NCI-H2081 (cell line): ENCODE data around the gene STRIP2.
"Not testable (repeated sequence)": the region's sequence is repeated elsewhere in the genome, so short reads cannot be mapped to it uniquely, and the experiment has no call there.

Experiments used
- DNase-seq, 2 experiments: peaks; one replicate each; lab custom pipeline; 2025; lab: John Stamatoyannopoulos, UW

Gene STRIP2

GRCh38 chr7:129423700-129424410, 10.4 kb upstream of the STRIP2 start:
- no peak for DNase-seq

- DNase-seq = no peak
Measured at GRCh38 chr7:129426482-129426881, 7.8 kb upstream of the STRIP2 start.

DNA sequence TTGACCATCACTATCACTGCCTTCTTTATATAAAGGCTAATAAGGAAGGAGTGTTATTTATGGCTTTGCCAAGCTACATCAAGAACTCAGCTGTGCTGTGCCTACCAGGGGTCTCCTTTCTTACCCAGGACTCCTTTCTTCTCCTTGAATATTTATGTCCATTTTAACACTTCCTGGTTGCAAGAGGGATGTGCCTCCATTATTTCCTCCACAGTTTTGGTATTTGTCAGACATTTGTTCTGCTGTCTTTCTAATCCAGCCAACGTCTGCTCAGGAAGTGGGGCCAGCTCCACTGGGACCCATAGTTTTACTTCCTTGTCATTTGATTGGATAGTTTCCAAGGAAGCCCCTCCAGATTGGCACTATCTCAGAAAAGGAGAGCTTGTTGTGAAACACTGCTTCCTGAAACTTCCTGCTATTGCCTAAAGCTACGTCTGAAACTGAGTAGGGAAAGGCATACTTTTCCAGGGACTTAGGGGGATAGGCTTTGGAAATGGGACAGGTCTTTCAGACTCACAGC, 6.6 kb upstream of the STRIP2 start:
- DNase-seq = no peak

DNA sequence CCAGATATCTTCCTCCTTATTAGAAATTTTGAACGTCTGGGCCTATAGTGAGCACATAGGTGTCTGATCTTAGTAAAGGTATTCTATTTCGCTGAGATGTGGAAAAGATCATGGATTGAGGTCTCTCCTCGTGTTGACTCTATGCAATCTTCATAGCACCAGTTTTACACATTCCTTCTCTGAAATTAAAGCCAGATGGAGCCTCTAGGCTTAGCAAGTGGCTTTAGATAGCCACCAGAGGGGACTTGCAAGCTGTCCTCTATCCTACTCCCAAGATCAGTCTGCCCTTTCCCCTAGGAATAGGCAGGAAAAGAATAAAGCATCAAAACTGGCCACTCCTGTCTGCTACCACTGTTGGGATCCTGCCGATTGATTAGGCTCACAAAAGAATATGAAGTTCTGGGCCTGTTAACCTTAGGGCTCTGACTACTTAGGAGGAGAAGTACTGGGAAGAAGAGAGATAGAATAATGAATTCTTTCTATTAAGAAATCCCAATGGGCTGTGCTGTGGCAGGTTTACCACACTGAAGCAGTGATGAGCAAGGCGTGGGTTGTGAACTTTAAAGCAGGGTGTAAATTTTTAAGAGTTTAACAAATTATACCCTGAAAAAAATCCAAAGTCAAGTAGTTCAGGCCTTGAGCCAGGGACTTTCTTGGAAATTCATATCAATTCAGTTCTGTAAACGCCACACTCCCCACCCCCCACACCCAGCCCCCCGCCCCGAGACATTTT, 2.2 kb upstream of the STRIP2 start:
- no peak for DNase-seq

- DNase-seq = peak in 1 of 2 experiments; percentile 28
Measured at GRCh38 chr7:129434675-129435318, 565 bp downstream of the STRIP2 start.

GRCh38 chr7:129435414-129435829, 1.2 kb downstream of the STRIP2 start:
- no peak for DNase-seq

DNA sequence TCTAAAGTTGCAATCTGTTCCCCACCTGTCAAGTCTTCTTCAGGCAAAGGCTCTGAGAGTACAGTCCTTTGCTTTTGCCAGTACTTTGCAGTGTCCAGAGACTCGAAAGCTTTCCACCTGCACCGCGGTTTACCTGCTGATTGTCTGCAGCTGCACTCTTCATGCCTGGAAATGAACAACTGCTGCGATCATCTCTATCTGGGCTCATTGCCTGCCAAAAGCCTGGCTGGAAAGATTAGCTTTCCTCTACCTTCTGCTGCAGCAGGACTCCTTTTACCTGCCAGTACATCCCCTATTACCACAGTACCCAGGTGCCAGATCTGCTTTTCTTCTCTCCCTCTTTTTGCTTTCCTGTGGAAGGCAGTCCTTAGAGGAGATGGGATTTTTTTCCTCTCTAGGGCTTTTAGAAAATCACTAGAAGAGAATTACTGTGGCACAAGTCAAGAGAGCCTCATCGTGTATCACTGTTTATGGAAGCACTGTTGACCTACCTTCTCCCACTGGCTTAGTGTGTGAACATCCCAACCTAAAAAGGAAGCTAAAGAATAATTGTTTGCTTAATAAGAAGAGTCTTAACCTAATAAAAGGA, 2.2 kb downstream of the STRIP2 start:
- DNase-seq = peak in 1 of 2 experiments; percentile 76

- no peak for DNase-seq
Measured at GRCh38 chr7:129437190-129437589, 3.0 kb downstream of the STRIP2 start.

DNA sequence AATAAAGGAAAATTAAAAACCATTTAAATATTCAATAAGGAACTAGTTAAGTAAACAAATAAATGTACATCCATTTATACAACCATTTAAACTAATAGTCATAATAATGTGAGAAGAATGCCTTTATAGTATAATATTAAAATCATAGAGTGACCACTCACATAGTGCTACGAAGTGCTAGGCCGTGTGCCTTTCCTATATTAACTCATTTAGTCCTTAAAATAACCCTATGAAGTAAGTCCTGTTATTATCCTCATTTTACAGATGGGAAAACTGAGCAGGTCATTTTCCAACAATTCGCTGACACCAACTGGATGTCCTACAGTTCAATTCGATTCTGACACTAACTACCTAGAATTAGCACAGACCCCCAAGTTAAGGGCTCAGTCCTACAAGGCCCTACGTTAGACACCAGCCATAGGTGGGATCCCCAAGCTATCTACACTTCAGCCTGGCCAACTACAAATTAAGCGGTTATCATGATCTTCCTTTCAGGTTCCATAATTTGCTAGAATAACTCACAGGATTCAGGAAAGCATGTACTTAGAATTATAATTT, 4.1 kb downstream of the STRIP2 start:
- DNase-seq = no peak

DNA sequence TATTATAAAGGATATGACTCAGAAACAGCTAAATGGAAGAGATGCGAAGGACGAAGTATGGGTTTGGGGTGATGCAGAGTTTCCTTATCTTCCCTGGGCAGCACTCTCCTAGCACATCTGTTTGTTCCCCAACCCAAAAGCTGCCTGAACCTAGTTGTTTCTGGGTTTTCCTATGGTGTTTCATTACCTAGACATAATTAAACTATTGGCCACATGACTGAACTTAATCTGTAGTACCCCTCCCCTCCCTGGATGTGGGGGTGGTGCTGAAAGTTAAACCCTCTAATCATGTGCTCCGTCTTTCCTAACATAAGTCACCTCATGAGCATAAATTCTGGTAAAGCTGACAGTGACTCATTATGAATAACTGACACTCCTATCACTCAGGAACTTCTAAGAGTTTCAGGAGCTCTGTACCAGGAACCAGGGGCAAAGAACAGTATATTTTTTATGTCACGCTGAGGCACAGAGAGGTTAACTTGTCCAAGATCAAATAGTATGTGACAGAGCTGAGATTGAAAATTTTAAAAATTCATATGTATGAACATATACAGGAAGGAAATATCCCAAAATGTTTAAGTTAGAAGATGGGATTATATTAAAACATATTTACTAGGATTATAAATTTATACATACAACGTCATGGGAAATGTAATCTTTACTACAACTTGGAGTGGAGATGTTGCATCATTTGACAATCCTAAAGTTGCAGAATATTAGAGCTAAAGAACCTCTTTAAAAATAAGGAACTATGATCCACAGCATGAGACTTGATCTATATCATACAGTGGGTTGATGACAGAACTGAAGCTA, 4.8 kb downstream of the STRIP2 start:
- DNase-seq = no peak

GRCh38 chr7:129439963-129440625, 5.9 kb downstream of the STRIP2 start:
- DNase-seq = no peak

DNA sequence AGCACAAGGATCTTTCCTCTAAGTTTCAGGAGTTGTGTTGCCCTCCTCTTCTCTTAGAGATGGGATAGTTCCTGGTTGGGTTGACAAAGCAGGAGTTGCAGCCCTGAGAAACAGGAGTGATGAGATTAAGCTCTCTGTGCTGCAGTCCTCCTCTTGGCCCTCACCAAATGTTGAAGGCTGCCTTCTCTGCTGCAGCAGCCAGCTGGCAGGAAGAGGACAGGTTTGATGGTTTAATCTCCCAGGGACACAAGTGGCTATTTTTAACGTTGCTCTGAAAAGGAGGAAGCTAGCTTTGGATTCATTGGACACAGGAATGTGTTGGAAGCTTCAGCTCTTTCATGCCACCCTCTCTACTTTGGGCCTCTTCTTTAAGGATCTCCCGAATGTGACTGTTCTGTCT, 9.4 kb downstream of the STRIP2 start:
- DNase-seq = no peak

DNA sequence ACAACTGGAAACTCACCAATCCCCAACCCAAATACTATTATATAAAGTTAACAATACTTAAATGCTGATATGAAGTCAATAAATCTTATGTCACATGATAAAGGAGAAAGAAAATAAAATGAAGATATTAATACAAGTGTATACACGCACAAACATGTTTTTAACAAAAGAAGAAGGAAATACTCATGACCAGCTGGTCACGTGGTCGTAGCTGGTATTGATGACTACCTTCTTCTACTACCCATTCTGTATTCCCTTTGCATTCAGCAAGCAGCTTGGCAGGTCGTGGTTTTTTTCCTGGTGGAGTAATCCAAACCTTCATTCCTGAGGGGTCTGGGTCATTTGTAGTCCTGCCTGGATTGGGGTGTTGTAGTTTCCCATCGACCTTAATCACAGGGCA, 10.5 kb downstream of the STRIP2 start:
- DNase-seq = not testable (repeated sequence)

DNA sequence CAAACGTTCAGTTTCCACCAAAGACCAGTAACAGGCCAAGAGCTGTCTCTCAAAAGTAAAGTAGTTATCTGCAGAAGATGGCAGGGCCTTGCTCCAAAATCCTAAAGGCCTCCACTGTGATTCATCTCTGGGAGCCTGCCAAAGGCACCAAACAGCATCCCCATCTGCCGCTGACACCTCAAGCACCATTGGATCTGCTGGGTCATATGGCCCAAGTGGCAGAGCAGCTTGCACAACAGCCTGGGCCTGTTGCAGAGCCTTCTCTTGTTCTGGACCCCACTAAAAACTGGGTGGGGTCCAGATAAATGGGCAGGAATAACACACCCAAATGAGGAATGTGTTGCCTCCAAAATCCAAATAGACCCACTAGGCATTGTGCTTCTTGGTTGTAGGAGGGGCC, 12.7 kb downstream of the STRIP2 start:
- not testable (repeated sequence) for DNase-seq

GRCh38 chr7:129447445-129447844, 13.2 kb downstream of the STRIP2 start:
- DNase-seq = not testable (repeated sequence)

- DNase-seq = not testable (repeated sequence)
Measured at GRCh38 chr7:129448608-129449007, 14.4 kb downstream of the STRIP2 start.

DNA sequence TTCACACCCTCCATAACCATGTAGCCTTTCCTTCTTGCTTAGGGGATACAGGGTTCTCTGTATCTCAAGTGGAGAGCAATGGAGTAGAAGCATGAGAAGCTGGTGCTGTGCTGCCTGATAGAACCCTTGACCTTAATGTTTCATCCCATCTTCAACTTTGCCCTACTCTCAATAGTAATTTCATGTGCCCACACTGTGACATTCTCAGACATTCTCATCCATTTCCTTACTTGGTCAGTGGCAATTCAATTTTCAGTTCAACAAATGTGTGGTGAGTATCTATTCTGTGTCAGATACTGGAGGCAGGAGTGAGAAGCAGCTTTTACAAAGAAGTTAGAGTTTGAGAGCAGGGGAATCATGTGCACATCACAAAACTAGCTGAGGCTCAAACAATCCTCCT, 16.1 kb downstream of the STRIP2 start:
- no peak for DNase-seq

GRCh38 chr7:129452589-129453231, 18.5 kb downstream of the STRIP2 start:
- DNase-seq = no peak

- no peak for DNase-seq
Measured at GRCh38 chr7:129453510-129454248, 19.4 kb downstream of the STRIP2 start.

GRCh38 chr7:129454249-129454551, 20.0 kb downstream of the STRIP2 start:
- DNase-seq = no peak
